Esophagus squamous epithelium (tissue), 5 donors: Measurements from ENCODE around the gene TRIM47. TPM values are rescaled to one million over a fixed set of nuclear protein-coding genes. Genes with fewer than 3 reads are reported as not detected.

Experiments used
- DNase-seq: peaks from one replicate; lab custom pipeline; 2025; lab: John Stamatoyannopoulos, UW
- H3K27ac ChIP-seq, 4 donors: fragments of 200-600 bp; sonication (generic); one replicate each; pipeline ENCODE4 v1.5.1; 2016 to 2019; ENCODE audit warnings: mild to moderate bottlenecking in 1 of 4
- H3K27me3 ChIP-seq, 4 donors: fragments of 200-600 bp; sonication (generic); 1 replicate in 3 of 4; 2 replicates in 1 of 4; pipeline versions ENCODE4 v1.5.1 to v1.6.0; 2017 to 2021; ENCODE audit warnings: antibody characterized with exemption in 1 of 4
- H3K36me3 ChIP-seq, 3 donors: fragments of 200-600 bp; sonication (generic); one replicate each; pipeline ENCODE4 v1.5.1; 2016 to 2019
- H3K4me1 ChIP-seq, 3 donors: fragments of 200-600 bp; sonication (generic); one replicate each; pipeline ENCODE4 v1.5.1; 2017 to 2019
- H3K4me3 ChIP-seq, 4 donors: fragments of 200-600 bp; sonication (generic); 1 replicate in 3 of 4; 2 replicates in 1 of 4; pipeline ENCODE4 v1.5.1; 2016 to 2019; ENCODE audit warnings: mild to moderate bottlenecking in 2 of 4, moderate library complexity in 1 of 4
- H3K9me3 ChIP-seq, 3 donors: fragments of 200-600 bp; sonication (generic); one replicate each; pipeline ENCODE4 v1.5.1; 2016 to 2019
- POLR2A ChIP-seq, 4 donors: fragments of 450-650 bp; IDR thresholded peaks; one replicate each; pipeline ENCODE4 v1.6.1; 2017; ENCODE audit warnings: antibody characterized with exemption in 4 of 4, mild to moderate bottlenecking in 4 of 4, moderate library complexity in 3 of 4
- WGBS, 2 donors: methylation state at CpG; one replicate each; pipeline ENCODE4 v1.1.5; 2018; 5-methylcytosine and 5-hydroxymethylcytosine counted together
- intact Hi-C: fragments of 100-400 bp; cut with DNase I; formaldehyde crosslinking; loops from one replicate; pipeline ENCODE4 v1.15.0; 2022
- total RNA-seq, 4 donors: library from RNA; depleted of rRNA; stranded (reverse); fragments of >200 nt; gene quantifications; one replicate each; pipeline ENCODE4 v1.1.0, GENCODE V29; 2016
- TF ChIP-seq, protein P1 (sequence below), 6 experiments: fragments of 450-650 bp in 4 of 6; fragments of 200-600 bp in 2 of 6; sonication (generic) in 2 of 6; IDR thresholded peaks; one replicate each; pipeline ENCODE4 v1.5.1; 2016 to 2019; ENCODE audit warnings: antibody characterized with exemption in 6 of 6, mild to moderate bottlenecking in 4 of 6, moderate library complexity in 4 of 6
- donor health status: DM: yes; HTN: yes; CAD: no.

TRIM47 gene
- total RNA-seq, 4 donors from 2014 or later: 19.5 to 33.4 (median 25.5) TPM

GRCh38 chr17:75895370-75896155 lies 17.2 kb upstream of the TRIM47 start:
- Histone ChIP-seq H3K4me1 (peaks cover 25 to 62% (median 32%) of the 10 kb centered on the region in 3 donors), H3K36me3 (peaks cover 10 to 56% (median 43%) of the 10 kb centered on the region in 3 donors), H3K27me3 (no peaks in the 10 kb centered on the region), H3K9me3 (no peaks in the 10 kb centered on the region), H3K27ac (peak overlapping the region; percentile 84 to 99 (median 95)), H3K4me3 (peak overlapping the region; percentile 72 to 98 (median 90))
- 14% methylated on average over 25 to 26 of the region's 28 CpGs for WGBS, 2 donors
- intact Hi-C loops: no loop called here
- no peak for DNase-seq
- TF ChIP-seq POLR2A (IDR thresholded peaks at IDR 0.05): no peak
- TF ChIP-seq, protein P1, sequence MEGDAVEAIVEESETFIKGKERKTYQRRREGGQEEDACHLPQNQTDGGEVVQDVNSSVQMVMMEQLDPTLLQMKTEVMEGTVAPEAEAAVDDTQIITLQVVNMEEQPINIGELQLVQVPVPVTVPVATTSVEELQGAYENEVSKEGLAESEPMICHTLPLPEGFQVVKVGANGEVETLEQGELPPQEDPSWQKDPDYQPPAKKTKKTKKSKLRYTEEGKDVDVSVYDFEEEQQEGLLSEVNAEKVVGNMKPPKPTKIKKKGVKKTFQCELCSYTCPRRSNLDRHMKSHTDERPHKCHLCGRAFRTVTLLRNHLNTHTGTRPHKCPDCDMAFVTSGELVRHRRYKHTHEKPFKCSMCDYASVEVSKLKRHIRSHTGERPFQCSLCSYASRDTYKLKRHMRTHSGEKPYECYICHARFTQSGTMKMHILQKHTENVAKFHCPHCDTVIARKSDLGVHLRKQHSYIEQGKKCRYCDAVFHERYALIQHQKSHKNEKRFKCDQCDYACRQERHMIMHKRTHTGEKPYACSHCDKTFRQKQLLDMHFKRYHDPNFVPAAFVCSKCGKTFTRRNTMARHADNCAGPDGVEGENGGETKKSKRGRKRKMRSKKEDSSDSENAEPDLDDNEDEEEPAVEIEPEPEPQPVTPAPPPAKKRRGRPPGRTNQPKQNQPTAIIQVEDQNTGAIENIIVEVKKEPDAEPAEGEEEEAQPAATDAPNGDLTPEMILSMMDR (IDR thresholded peaks at IDR 0.05): peak in 4 of 6 experiments; percentile 13 to 47 (median 35)

DNA sequence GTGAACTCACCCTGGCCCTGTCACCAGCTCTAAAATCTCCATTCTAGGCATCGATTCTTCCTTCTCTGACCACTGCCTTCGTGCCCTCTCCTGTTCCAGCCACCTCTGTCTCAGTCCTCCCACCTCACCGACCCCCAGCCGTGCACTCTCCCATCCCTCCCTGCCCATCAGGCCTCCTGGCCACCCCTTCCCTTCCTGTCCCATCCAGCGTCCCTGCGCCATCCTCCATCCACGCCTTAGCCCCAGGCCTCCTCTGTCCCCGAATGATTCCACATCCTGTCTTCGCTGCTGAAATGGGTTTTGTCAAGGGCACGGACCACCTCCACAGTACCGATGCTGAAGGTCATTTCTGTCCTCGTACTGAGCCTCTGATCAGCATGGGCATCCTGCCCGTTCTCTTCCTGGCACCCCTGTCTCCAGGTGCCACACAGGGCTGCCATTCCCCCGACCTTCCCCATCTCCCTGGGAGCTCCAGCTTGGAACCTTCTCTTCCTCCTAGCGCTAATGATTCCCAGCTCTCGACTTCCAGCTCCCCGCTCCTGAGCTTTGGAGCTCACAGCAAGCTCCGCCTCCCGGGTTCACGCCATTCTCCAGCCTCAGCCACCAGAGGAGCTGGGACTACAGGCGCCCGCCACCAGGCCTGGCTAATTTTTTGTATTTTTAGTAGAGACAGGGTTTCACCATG lies 15.8 kb upstream of the TRIM47 start:
- Histone ChIP-seq H3K9me3 (no peaks in the 10 kb centered on the region), H3K36me3 (peaks cover 13 to 56% (median 30%) of the 10 kb centered on the region in 3 donors), H3K4me1 (peaks cover 25 to 62% (median 32%) of the 10 kb centered on the region in 3 donors), H3K27me3 (no peaks in the 10 kb centered on the region), H3K27ac (peak overlapping the region in 2 of 4 donors; percentile 84 to 99), H3K4me3 (no peak overlapping the region)
- no peak for DNase-seq
- 74 to 85% methylated on average over 21 to 22 of the region's 22 CpGs for WGBS, 2 donors
- TF ChIP-seq POLR2A (IDR thresholded peaks at IDR 0.05): no peak
- intact Hi-C loops: no loop called here

DNA sequence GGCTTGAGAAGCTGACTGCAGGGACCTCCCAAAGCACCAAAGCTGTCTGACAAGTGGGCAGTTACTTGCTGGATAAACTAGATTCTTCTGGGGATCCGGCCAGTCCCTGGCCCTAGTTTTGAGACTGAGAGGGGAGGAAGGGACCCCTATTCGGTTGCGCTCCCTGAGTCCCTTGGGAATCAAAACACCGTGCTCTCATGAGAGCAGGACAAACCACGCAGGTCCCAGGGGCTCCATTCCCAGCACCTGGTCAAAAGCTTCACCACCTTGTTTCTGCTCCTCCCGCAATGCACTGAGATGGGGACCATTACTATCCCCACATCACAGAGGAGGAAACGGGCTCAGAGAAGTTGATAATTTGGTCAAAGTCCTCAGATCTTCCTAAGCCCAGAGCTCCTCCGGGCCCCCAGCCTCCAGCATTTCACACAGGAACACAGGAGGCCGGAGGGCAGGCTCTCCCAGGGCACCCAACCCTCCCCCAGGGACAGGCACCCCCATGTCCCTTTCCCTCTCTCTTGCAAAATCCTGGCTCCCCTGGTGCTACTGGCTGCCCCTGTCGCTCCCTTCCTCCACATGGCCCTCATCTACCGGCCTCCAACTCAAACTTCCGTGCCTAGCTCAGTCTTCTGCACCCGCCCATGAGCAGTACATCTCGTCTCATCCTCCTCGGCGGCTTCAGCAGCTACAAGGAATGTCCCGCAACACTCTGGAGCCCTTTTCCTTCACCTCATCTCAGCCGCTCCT lies 15.1 kb upstream of the TRIM47 start:
- H3K9me3 ChIP-seq: no peaks in the 10 kb centered on the region
- intact Hi-C loops: no loop called here
- no peak overlapping the region for H3K4me3 ChIP-seq
- TF ChIP-seq, protein P1 (IDR thresholded peaks at IDR 0.05): no peak
- no peak for TF ChIP-seq POLR2A (IDR thresholded peaks at IDR 0.05)
- H3K36me3 ChIP-seq: peaks cover 13 to 56% (median 23%) of the 10 kb centered on the region in 3 donors
- WGBS, 2 donors: 89% methylated on average over 18 of the region's 18 CpGs
- H3K27me3 ChIP-seq: no peaks in the 10 kb centered on the region
- no peak for DNase-seq
- peaks cover 25 to 62% (median 32%) of the 10 kb centered on the region in 3 donors for H3K4me1 ChIP-seq
- H3K27ac ChIP-seq: peak overlapping the region in 1 of 4 donors; percentile 99

GRCh38 chr17:75892556-75893224 lies 14.3 kb upstream of the TRIM47 start:
- peaks cover 25 to 56% (median 32%) of the 10 kb centered on the region in 3 donors for H3K4me1 ChIP-seq
- intact Hi-C loops: no loop called here
- no peak for DNase-seq

More at GRCh38 chr17:75892556-75893224, 14.3 kb upstream of the TRIM47 start:
- H3K4me3 ChIP-seq: no peak overlapping the region
- no peak for TF ChIP-seq POLR2A (IDR thresholded peaks at IDR 0.05)
- TF ChIP-seq, protein P1 (IDR thresholded peaks at IDR 0.05): no peak
- no peak overlapping the region for H3K27ac ChIP-seq
- peaks cover 13 to 55% (median 21%) of the 10 kb centered on the region in 3 donors for H3K36me3 ChIP-seq
- no peaks in the 10 kb centered on the region for H3K9me3 ChIP-seq
- WGBS, 2 donors: 85 to 100% methylated on average over 3 to 13 of the region's 16 CpGs
- no peaks in the 10 kb centered on the region for H3K27me3 ChIP-seq
